Thymus (tissue), 11 donors: ENCODE data around the gene PEAK1. TPM values are rescaled to one million over a fixed set of nuclear protein-coding genes. Genes with fewer than 3 reads are reported as not detected.
A peak's percentile ranks its signal among the peaks of the same experiment; 100 is the strongest.

Source experiments
- DNase-seq, 9 donors: peaks; one replicate each; pipeline ENCODE4 v3.0.0-alpha.2; 2013; ENCODE audit warnings: low spot score in 9 of 9, low read depth in 6 of 9, missing footprints in 1 of 9
- H3K27ac ChIP-seq, 2 donors: one replicate each; pipeline ENCODE4 v1.5.1; 2013; ENCODE audit warnings: control low read depth in 1 of 2, low read depth in 1 of 2, low read length in 1 of 2, mild to moderate bottlenecking in 1 of 2, moderate library complexity in 1 of 2
- H3K27me3 ChIP-seq, 2 donors: one replicate each; pipeline ENCODE4 v1.5.1; 2013; ENCODE audit warnings: low read length in 1 of 2; ENCODE audit not compliant: control insufficient read depth in 2 of 2, insufficient read depth in 1 of 2
- H3K36me3 ChIP-seq, 2 donors: one replicate each; pipeline ENCODE4 v1.5.1; 2013; ENCODE audit warnings: low read length in 1 of 2, mild to moderate bottlenecking in 1 of 2, moderate library complexity in 1 of 2; ENCODE audit not compliant: control insufficient read depth in 2 of 2, insufficient read depth in 2 of 2
- H3K4me1 ChIP-seq, 2 donors: one replicate each; pipeline ENCODE4 v1.5.1; 2013; ENCODE audit warnings: low read length in 2 of 2; ENCODE audit not compliant: control insufficient read depth in 2 of 2, insufficient read depth in 2 of 2
- H3K4me3 ChIP-seq, 2 donors: one replicate each; pipeline ENCODE4 v1.5.1; 2013; ENCODE audit warnings: low read length in 2 of 2, control low read depth in 1 of 2, mild to moderate bottlenecking in 1 of 2
- H3K9me3 ChIP-seq, 2 donors: one replicate each; pipeline ENCODE4 v1.5.1; 2013; ENCODE audit warnings: low read length in 1 of 2, mild to moderate bottlenecking in 1 of 2; ENCODE audit not compliant: control insufficient read depth in 2 of 2, insufficient read depth in 1 of 2
- WGBS: extraction: QIAGEN DNeasy Blood & Tissue Kit; methylation state at CpG from one replicate; pipeline ENCODE4 v1.1.7; 2013; 5-methylcytosine and 5-hydroxymethylcytosine counted together
- polyA plus RNA-seq: library from polyadenylated mRNA; stranded (reverse); fragments of 200-250 nt; gene quantifications from one replicate; pipeline ENCODE4 v1.2.3, GENCODE V29; 2013
- total RNA-seq: library from RNA; stranded (reverse); fragments of 120-200 nt; gene quantifications from one replicate; pipeline ENCODE4 v1.2.4, GENCODE V29; 2013
- donor health status: healthy.

PEAK1 gene
- total and polyA plus RNA-seq, 2 donors, result 4.7 to 7.8 TPM

DNA sequence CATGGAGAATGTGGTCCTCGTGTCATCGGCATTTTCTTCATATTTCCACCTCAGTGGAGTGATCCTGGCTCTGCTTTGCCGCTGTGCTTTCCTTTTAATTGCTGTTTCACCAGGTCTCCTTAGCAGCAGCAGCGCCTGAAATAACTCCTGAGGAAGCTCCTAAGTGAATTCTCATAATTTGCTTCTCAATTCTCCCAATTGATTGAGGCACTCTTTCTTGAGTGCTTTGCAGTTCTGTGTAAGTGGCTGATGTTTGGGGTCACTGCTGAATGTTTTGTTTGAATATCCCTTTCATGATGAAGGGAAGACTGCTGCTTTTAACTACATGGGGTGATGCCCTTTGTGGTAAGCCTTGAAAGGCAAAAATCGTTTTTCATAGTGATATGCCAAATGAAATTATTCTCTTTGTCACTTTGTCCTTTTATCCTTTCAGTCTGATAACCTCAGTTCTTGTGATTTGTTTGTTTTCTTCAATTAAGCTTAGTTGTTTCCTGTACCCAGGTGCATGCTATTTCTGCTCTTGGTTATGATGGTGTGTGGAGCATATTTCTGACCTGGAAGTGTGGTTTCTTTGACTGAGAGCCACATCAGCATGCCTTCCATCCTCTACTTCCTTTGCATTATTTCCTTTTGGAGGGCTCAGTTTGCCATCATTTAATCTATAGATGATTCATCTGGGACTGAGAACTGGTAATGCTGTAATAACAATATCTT lies 37.4 kb upstream of the PEAK1 start:
- Histone ChIP-seq H3K36me3 (peaks cover 0 to 12% of the 10 kb centered on the region in 2 donors), H3K9me3 (no peaks in the 10 kb centered on the region), H3K4me3 (no peak overlapping the region), H3K27ac (no peak overlapping the region), H3K4me1 (peaks cover 4 to 6% of the 10 kb centered on the region in 2 donors), H3K27me3 (no peaks in the 10 kb centered on the region)
- 76% methylated on average over 5 of the region's 5 CpGs for WGBS
- DNase-seq, result peak; percentile 3 to 66 (median 23)

DNA sequence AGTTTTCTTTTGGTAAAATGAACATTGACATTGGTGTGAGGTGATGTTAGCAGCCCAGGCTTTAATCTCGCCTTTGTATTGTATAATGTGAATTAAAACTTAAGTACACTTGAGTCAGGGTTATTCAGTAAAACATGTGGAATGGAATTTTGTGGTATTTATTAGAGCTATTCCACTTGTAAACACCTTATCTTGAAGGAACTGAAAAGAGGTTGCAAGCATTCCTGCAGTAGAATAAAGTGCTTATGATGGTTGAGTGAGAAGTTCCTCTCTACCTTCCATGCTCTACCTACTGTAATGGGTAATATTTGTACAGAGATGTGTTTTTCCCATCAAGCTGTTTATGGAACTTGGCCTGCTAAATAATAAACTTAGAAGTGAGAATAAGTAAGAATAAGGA lies 36.8 kb upstream of the PEAK1 start:
- DNase-seq, result no peak
- WGBS, result 95% methylated on average over 1 of the region's 1 CpG
- Histone ChIP-seq H3K36me3 (peaks cover 0 to 12% of the 10 kb centered on the region in 2 donors), H3K4me1 (peaks cover 4 to 6% of the 10 kb centered on the region in 2 donors), H3K4me3 (no peak overlapping the region), H3K9me3 (no peaks in the 10 kb centered on the region), H3K27me3 (no peaks in the 10 kb centered on the region), H3K27ac (no peak overlapping the region)

DNA sequence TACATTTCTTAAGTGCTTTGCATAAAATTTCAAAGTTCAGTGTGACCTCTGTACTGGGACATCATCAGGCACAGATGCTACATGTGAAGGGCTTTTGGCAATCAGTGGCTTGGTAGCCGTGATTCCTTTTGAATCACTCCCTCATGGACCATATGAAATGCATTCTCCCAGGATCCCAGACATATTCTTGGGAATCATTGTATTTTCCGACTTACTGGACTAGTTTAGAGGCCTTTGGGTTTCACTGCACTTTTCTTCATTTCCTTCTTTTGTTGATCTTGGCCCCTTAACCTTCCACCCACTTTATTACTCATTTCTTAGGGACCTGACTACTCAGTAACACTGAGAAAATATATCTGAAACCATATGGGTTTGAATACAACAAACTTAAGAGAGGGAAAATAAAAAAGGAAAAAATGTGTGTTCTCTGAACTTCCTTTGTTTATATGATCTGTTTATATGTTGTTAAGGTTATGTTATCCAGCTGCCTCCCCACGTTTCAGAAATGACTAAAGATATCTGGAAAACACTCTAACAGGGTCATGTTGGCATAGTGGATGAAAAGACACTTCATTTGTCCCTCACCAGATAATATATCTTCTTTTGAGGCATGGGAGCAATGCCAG lies 35.9 kb upstream of the PEAK1 start:
- H3K4me3 ChIP-seq, result no peak overlapping the region
- 91% methylated on average over 3 of the region's 3 CpGs for WGBS
- H3K9me3 ChIP-seq, result no peaks in the 10 kb centered on the region
- peaks cover 0 to 15% of the 10 kb centered on the region in 2 donors for H3K36me3 ChIP-seq
- H3K27ac ChIP-seq, result peak overlapping the region in 1 of 2 donors; percentile 35
- H3K27me3 ChIP-seq, result no peaks in the 10 kb centered on the region
- peaks cover 4 to 6% of the 10 kb centered on the region in 2 donors for H3K4me1 ChIP-seq
- no peak for DNase-seq

DNA sequence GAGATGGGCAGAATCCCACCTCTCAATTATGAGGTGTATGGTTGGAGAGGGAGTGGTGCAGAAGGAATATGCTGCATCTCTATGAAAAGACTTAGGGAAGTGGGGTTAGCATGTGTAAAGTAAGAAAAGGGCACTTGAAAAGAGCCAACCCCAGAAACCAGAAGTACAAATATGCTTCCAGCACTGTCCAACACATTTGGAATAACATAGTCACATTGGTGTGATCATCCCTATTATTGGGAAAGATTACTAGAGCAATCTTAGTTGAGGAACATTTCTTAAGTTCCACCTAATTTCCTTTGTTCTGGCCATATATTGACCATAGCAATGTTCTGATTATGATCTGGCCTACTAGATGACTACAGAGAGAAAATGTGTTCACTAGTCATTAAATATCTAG lies 35.0 kb upstream of the PEAK1 start:
- Histone ChIP-seq H3K36me3 (peaks cover 0 to 14% of the 10 kb centered on the region in 2 donors), H3K4me3 (no peak overlapping the region), H3K27ac (no peak overlapping the region), H3K27me3 (no peaks in the 10 kb centered on the region), H3K4me1 (peaks cover 4 to 6% of the 10 kb centered on the region in 2 donors), H3K9me3 (no peaks in the 10 kb centered on the region)
- no peak for DNase-seq

DNA sequence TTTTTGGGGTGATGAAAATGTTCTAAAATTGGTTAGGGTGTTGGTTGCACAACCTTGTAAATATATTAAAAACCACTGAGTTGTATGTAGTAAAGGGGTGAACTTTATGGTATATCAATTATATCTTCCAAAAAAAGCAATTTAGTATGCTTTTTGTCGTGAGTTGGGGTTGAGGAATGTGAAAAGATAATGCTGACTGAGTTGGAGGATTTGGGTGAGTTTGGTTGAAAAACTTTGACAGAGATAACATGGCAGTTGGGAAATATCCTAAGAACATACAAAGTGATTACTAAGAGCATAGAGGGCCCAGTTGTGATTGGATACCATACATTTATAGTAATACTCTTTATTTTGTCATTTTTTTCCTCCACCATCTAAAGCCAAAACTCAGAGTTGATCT lies 34.4 kb upstream of the PEAK1 start:
- Histone ChIP-seq H3K9me3 (no peaks in the 10 kb centered on the region), H3K4me1 (peaks cover 4 to 6% of the 10 kb centered on the region in 2 donors), H3K27me3 (no peaks in the 10 kb centered on the region), H3K4me3 (no peak overlapping the region), H3K36me3 (peaks cover 0 to 9% of the 10 kb centered on the region in 2 donors), H3K27ac (no peak overlapping the region)
- DNase-seq, result no peak
- 98% methylated on average over 1 of the region's 1 CpG for WGBS

DNA sequence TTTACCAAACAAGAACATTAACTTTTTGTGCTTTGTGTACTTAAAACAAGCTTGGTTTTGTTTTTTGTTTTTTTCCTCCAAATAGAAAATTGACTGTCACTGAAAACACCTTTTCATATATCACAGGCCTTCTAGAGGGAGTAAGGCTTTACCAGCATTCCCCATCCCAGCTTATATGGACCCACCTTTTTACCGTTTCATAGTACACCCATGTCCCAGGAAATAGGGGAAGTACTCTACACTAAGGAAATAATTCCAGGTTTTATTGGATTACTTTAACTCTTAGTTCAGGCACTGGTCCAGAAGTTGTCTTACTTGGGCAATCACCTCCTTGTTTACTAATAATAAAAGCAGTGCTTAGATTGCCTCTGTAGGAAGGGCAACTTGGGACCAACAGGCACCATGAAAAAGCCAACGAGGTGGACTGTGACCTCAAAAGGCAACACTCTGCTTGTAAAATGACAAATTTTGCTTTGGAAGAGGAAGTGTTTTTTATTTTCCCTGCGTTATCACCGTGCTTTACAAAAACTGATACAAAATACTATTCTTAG lies 27.0 kb upstream of the PEAK1 start:
- DNase-seq, result no peak
- Histone ChIP-seq H3K27ac (no peak overlapping the region), H3K4me3 (no peak overlapping the region), H3K4me1 (peaks cover 0 to 4% of the 10 kb centered on the region in 2 donors), H3K27me3 (no peaks in the 10 kb centered on the region), H3K9me3 (no peaks in the 10 kb centered on the region), H3K36me3 (peaks cover 0 to 3% of the 10 kb centered on the region in 2 donors)
- 81% methylated on average over 4 of the region's 4 CpGs for WGBS

DNA sequence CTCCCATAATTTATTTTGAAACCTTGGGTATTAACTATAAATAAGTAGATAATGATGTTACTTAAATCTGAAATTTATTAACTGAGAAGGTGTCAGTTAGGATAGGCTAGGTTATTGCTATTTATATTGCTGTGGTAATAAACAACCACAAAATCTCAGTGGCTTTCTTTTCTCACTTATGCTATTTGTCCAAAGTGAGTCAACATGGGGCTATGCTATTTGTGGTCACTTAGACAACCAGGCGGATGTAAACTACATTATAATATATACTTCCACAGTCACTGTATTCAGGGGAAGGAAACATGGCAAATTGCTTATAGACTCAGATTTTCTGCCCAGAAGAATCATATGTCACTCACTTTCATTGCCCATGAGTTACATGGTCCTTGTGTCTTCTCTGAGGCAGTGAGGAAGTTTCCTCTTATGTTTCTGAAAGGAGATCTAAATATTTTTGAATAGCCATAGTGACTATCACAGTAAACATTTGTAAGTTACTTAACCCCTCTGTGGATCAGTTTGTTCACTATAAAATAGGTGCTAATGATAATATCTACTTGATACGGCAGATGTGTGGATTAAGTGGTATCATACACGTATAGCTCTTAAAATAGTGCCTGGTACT lies 20.6 kb upstream of the PEAK1 start:
- H3K27me3 ChIP-seq, result no peaks in the 10 kb centered on the region
- no peaks in the 10 kb centered on the region for H3K36me3 ChIP-seq
- no peak for DNase-seq
- H3K4me3 ChIP-seq, result no peak overlapping the region
- H3K9me3 ChIP-seq, result no peaks in the 10 kb centered on the region
- H3K27ac ChIP-seq, result no peak overlapping the region
- WGBS, result 96% methylated on average over 3 of the region's 3 CpGs
- no peaks in the 10 kb centered on the region for H3K4me1 ChIP-seq

DNA sequence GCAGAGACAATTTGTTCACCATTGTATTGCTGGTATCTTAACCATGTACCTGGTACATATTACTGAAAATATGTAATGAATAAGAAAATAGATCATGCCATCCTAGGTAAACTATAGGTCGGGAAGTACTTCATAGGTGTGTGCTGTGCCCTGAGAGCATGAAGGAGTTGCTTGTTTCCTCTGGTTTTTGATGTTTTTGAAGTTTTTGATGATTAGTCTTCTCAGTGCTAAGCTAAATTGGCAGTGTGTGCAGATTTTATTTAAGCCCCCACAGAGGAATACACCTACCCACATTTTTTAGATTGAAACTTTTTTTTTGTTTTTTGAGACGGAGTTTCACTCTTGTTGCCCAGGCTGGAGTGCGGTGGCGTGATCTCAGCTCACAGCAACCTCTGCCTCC lies 17.4 kb upstream of the PEAK1 start:
- Histone ChIP-seq H3K9me3 (no peaks in the 10 kb centered on the region), H3K4me3 (no peak overlapping the region), H3K36me3 (no peaks in the 10 kb centered on the region), H3K4me1 (no peaks in the 10 kb centered on the region), H3K27me3 (no peaks in the 10 kb centered on the region), H3K27ac (no peak overlapping the region)
- 91% methylated on average over 4 of the region's 4 CpGs for WGBS
- DNase-seq, result no peak

DNA sequence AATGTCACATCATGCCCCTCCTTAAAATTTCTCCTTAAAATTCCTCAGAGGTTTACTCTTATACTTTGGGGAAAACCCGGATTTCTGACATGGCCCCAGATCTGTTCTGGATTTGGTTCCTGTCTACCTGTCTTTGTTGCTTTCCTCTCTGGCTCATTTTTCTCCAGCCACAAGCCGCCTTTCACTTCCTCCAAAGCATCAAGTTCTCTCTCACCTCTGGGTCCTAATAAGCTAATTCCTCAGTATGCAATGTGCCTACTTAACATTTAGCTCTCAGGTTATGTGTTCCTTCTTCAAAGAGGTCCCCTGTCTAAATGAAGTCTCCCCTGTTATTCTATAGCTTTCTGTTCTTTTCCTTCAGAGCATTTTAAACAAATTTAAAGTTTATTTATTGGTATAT lies 16.9 kb upstream of the PEAK1 start:
- no peak overlapping the region for H3K4me3 ChIP-seq
- no peak overlapping the region for H3K27ac ChIP-seq
- H3K4me1 ChIP-seq, result no peaks in the 10 kb centered on the region
- no peaks in the 10 kb centered on the region for H3K9me3 ChIP-seq
- no peaks in the 10 kb centered on the region for H3K36me3 ChIP-seq
- peak in 1 of 9 donors; percentile 7 for DNase-seq
- WGBS, result 93% methylated on average over 2 of the region's 2 CpGs
- H3K27me3 ChIP-seq, result no peaks in the 10 kb centered on the region
